ENCODE measurements around the gene CDH22. TPM values are rescaled to one million over a fixed set of nuclear protein-coding genes. Genes with fewer than 3 reads are reported as not detected.

Gene CDH22
- total and polyA plus RNA-seq, 4 donors: not detected

GRCh38 chr20:46148313-46149208, 159.7 kb downstream of the CDH22 start:
- H3K27ac ChIP-seq (ENCODE audit: low read depth in 1 of 2, low read length in 2 of 2): no peak overlapping the region
- WGBS, 2 donors: 69 to 70% methylated on average over 14 of the region's 14 CpGs
- intact Hi-C loops (cut with DNase I): no loop called here
- no peaks in the 10 kb centered on the region for H3K27me3 ChIP-seq (ENCODE audit: control insufficient read depth in 1 of 2, insufficient read depth in 2 of 2, low read length in 1 of 2)
- no peaks in the 10 kb centered on the region for H3K4me1 ChIP-seq (ENCODE audit: control insufficient read depth in 1 of 2, insufficient read depth in 2 of 2, low read length in 2 of 2)
- DNase-seq: peak in 1 of 2 donors; percentile 12
- no peak for ATAC-seq (ENCODE audit: low FRiP score)
- H3K9me3 ChIP-seq (ENCODE audit: control insufficient read depth, low read length): no peaks in the 10 kb centered on the region
- H3K36me3 ChIP-seq (ENCODE audit: control insufficient read depth in 1 of 2, insufficient read depth in 2 of 2, low read length in 1 of 2): no peaks in the 10 kb centered on the region
- no peak overlapping the region for H3K4me3 ChIP-seq (ENCODE audit: low read length in 2 of 2)

- Histone ChIP-seq H3K36me3 (ENCODE audit: control insufficient read depth in 1 of 2, insufficient read depth in 2 of 2, low read length in 1 of 2) (no peaks in the 10 kb centered on the region), H3K27ac (ENCODE audit: low read depth in 1 of 2, low read length in 2 of 2) (no peak overlapping the region), H3K27me3 (ENCODE audit: control insufficient read depth in 1 of 2, insufficient read depth in 2 of 2, low read length in 1 of 2) (peaks cover 0 to 2% of the 10 kb centered on the region in 2 donors), H3K9me3 (ENCODE audit: control insufficient read depth, low read length) (no peaks in the 10 kb centered on the region), H3K4me3 (ENCODE audit: low read length in 2 of 2) (no peak overlapping the region), H3K4me1 (ENCODE audit: control insufficient read depth in 1 of 2, insufficient read depth in 2 of 2, low read length in 2 of 2) (no peaks in the 10 kb centered on the region)
- WGBS, 2 donors: 20 to 27% methylated on average over 3 of the region's 3 CpGs
- intact Hi-C loops (cut with DNase I): no loop called here
- DNase-seq (peak in 1 of 2 donors; percentile 44), ATAC-seq (ENCODE audit: low FRiP score) (no peak)
Measured at GRCh38 chr20:46145713-46146112, 162.6 kb downstream of the CDH22 start.

DNA sequence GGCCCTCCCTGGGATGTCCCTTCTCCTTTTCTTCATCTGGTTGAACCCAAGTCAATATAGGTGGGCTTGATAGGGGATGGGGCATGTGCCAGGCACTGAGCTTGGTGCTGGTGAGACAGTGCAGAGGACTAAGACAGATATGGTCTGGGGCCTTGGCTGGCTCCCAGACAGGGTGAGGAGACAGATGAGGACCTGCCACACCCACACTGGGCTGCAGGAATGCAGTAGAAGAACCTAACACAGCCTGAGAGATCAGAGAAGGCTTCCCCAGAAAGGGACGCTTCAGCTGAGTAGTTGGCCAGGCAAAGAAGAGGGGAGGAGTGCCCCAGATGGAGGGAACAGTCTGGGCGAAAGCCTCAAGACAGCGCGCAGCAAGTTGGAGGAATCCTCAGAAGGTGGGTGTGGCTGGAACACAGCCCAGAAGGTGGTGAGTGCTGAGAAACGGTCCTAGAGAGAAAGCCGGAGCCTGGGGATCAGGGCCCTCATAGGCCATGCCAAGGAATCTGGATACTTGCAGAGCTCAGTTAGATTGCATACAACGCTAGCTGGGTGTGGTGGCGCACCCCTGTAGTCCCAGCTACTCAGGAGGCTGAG, 163.8 kb downstream of the CDH22 start:
- no peaks in the 10 kb centered on the region for H3K36me3 ChIP-seq (ENCODE audit: control insufficient read depth in 1 of 2, insufficient read depth in 2 of 2, low read length in 1 of 2)
- H3K4me1 ChIP-seq (ENCODE audit: control insufficient read depth in 1 of 2, insufficient read depth in 2 of 2, low read length in 2 of 2): no peaks in the 10 kb centered on the region
- intact Hi-C loops (cut with DNase I): no loop called here
- WGBS, 2 donors: 70 to 75% methylated on average over 8 of the region's 8 CpGs
- no peak overlapping the region for H3K4me3 ChIP-seq (ENCODE audit: low read length in 2 of 2)
- H3K27ac ChIP-seq (ENCODE audit: low read depth in 1 of 2, low read length in 2 of 2): no peak overlapping the region
- DNase-seq: peak in 1 of 2 donors; percentile 47
- no peaks in the 10 kb centered on the region for H3K9me3 ChIP-seq (ENCODE audit: control insufficient read depth, low read length)
- H3K27me3 ChIP-seq (ENCODE audit: control insufficient read depth in 1 of 2, insufficient read depth in 2 of 2, low read length in 1 of 2): peaks cover 0 to 2% of the 10 kb centered on the region in 2 donors
- ATAC-seq (ENCODE audit: low FRiP score): no peak

DNA sequence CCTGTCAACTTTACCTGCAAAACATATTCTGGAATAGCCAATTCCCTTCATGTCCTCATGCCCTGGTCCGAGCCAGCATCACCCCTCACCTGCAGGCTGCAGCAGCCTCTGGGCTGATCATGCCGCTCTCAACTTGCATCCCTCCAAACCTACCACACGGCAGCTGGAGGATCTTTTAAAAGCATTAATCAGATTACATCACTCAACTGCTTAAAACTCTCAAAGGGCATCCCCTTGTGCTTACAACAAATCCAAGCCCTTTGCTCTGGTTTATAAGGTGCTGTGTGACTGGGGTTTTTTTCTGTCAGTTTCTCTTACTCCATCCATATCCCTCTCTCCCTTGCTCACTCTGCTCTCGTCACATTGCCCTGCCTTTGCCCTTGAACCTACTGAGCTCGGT, 166.2 kb downstream of the CDH22 start:
- H3K27me3 ChIP-seq (ENCODE audit: control insufficient read depth in 1 of 2, insufficient read depth in 2 of 2, low read length in 1 of 2): peaks cover 0 to 2% of the 10 kb centered on the region in 2 donors
- WGBS, 2 donors: 31 to 44% methylated on average over 5 of the region's 5 CpGs
- no peak overlapping the region for H3K27ac ChIP-seq (ENCODE audit: low read depth in 1 of 2, low read length in 2 of 2)
- DNase-seq: no peak
- H3K4me3 ChIP-seq (ENCODE audit: low read length in 2 of 2): no peak overlapping the region
- no peaks in the 10 kb centered on the region for H3K4me1 ChIP-seq (ENCODE audit: control insufficient read depth in 1 of 2, insufficient read depth in 2 of 2, low read length in 2 of 2)
- intact Hi-C loops (cut with DNase I): no loop called here
- H3K36me3 ChIP-seq (ENCODE audit: control insufficient read depth in 1 of 2, insufficient read depth in 2 of 2, low read length in 1 of 2): no peaks in the 10 kb centered on the region
- no peak for ATAC-seq (ENCODE audit: low FRiP score)
- H3K9me3 ChIP-seq (ENCODE audit: control insufficient read depth, low read length): no peaks in the 10 kb centered on the region

- 36% methylated on average over 5 of the region's 5 CpGs for WGBS, 2 donors
- intact Hi-C loops (cut with DNase I): no loop called here
- H3K4me3 ChIP-seq (ENCODE audit: low read length in 2 of 2): no peak overlapping the region
- H3K27ac ChIP-seq (ENCODE audit: low read depth in 1 of 2, low read length in 2 of 2): no peak overlapping the region
- DNase-seq (no peak), ATAC-seq (ENCODE audit: low FRiP score) (no peak)
- no peaks in the 10 kb centered on the region for H3K36me3 ChIP-seq (ENCODE audit: control insufficient read depth in 1 of 2, insufficient read depth in 2 of 2, low read length in 1 of 2)
- no peaks in the 10 kb centered on the region for H3K4me1 ChIP-seq (ENCODE audit: control insufficient read depth in 1 of 2, insufficient read depth in 2 of 2, low read length in 2 of 2)
- H3K27me3 ChIP-seq (ENCODE audit: control insufficient read depth in 1 of 2, insufficient read depth in 2 of 2, low read length in 1 of 2): peaks cover 0 to 2% of the 10 kb centered on the region in 2 donors
- H3K9me3 ChIP-seq (ENCODE audit: control insufficient read depth, low read length): no peaks in the 10 kb centered on the region
Measured at GRCh38 chr20:46139908-46140482, 168.3 kb downstream of the CDH22 start.

- WGBS, 2 donors: 35 to 36% methylated on average over 8 of the region's 8 CpGs
- intact Hi-C loops (cut with DNase I): no loop called here
- peaks cover 0 to 2% of the 10 kb centered on the region in 2 donors for H3K27me3 ChIP-seq (ENCODE audit: control insufficient read depth in 1 of 2, insufficient read depth in 2 of 2, low read length in 1 of 2)
- H3K36me3 ChIP-seq (ENCODE audit: control insufficient read depth in 1 of 2, insufficient read depth in 2 of 2, low read length in 1 of 2): no peaks in the 10 kb centered on the region
- no peaks in the 10 kb centered on the region for H3K9me3 ChIP-seq (ENCODE audit: control insufficient read depth, low read length)
- DNase-seq: no peak
- ATAC-seq (ENCODE audit: low FRiP score): no peak
- H3K4me3 ChIP-seq (ENCODE audit: low read length in 2 of 2): no peak overlapping the region
- H3K4me1 ChIP-seq (ENCODE audit: control insufficient read depth in 1 of 2, insufficient read depth in 2 of 2, low read length in 2 of 2): no peaks in the 10 kb centered on the region
- no peak overlapping the region for H3K27ac ChIP-seq (ENCODE audit: low read depth in 1 of 2, low read length in 2 of 2)
Measured at GRCh38 chr20:46139266-46139889, 168.9 kb downstream of the CDH22 start.

GRCh38 chr20:46137816-46138215, 170.5 kb downstream of the CDH22 start:
- Histone ChIP-seq H3K36me3 (ENCODE audit: control insufficient read depth in 1 of 2, insufficient read depth in 2 of 2, low read length in 1 of 2) (no peaks in the 10 kb centered on the region), H3K27me3 (ENCODE audit: control insufficient read depth in 1 of 2, insufficient read depth in 2 of 2, low read length in 1 of 2) (peaks cover 0 to 2% of the 10 kb centered on the region in 2 donors), H3K9me3 (ENCODE audit: control insufficient read depth, low read length) (no peaks in the 10 kb centered on the region), H3K27ac (ENCODE audit: low read depth in 1 of 2, low read length in 2 of 2) (no peak overlapping the region), H3K4me3 (ENCODE audit: low read length in 2 of 2) (no peak overlapping the region), H3K4me1 (ENCODE audit: control insufficient read depth in 1 of 2, insufficient read depth in 2 of 2, low read length in 2 of 2) (no peaks in the 10 kb centered on the region)
- no peak for ATAC-seq (ENCODE audit: low FRiP score)
- WGBS, 2 donors: 78 to 82% methylated on average over 5 of the region's 5 CpGs
- intact Hi-C loops (cut with DNase I): no loop called here
- no peak for DNase-seq

DNA sequence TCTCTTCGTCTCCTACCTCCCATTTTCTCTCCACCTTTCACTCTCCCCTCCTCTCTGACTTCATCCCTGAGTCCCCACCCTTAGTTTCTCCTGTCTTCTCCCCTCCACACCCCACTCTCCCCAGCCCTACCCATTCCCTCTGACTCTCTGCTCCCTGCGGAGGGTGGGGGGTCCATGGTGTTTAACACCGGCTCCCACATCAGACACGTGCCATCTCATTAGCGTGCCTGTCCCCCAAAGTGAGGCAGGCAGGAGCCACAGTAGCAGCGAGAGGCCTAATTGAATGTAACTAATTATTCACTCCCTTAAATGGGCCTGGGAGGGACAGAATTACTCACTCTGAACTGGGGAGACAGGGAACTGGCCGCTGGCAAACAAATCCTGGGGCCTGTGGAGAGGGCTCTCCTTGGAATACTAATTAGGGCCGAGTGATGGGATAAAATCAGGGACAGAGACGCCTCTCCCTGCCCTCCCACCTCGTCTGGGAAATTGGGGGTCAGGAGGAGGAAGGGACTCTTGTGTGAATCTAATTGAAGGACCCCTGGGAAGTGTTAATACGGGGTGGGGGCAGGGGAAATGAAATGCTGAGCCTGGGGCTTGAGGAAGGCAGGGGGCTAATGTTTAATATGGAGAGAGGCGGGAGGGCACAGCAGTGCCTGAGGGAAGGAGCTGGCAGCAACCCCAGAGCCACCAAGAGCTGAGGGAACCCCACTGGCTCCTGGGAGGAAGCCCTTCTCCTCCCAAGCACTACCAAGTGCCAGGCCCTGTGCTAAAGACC, 172.3 kb downstream of the CDH22 start:
- no peaks in the 10 kb centered on the region for H3K36me3 ChIP-seq (ENCODE audit: control insufficient read depth in 1 of 2, insufficient read depth in 2 of 2, low read length in 1 of 2)
- intact Hi-C loops (cut with DNase I): no loop called here

More for the DNA sequence above, 172.3 kb downstream of the CDH22 start:
- H3K4me3 ChIP-seq (ENCODE audit: low read length in 2 of 2): no peak overlapping the region
- no peak overlapping the region for H3K27ac ChIP-seq (ENCODE audit: low read depth in 1 of 2, low read length in 2 of 2)
- no peak for DNase-seq
- no peaks in the 10 kb centered on the region for H3K27me3 ChIP-seq (ENCODE audit: control insufficient read depth in 1 of 2, insufficient read depth in 2 of 2, low read length in 1 of 2)
- H3K4me1 ChIP-seq (ENCODE audit: control insufficient read depth in 1 of 2, insufficient read depth in 2 of 2, low read length in 2 of 2): no peaks in the 10 kb centered on the region
- WGBS, 2 donors: 58 to 62% methylated on average over 12 of the region's 12 CpGs
- no peaks in the 10 kb centered on the region for H3K9me3 ChIP-seq (ENCODE audit: control insufficient read depth, low read length)
- no peak for ATAC-seq (ENCODE audit: low FRiP score)

All from aorta (tissue), 5 donors.